H9 (cell line): Measurements from ENCODE around the gene SLC26A5. TPM values are rescaled to one million over a fixed set of nuclear protein-coding genes. Genes with fewer than 3 reads are reported as not detected.

Experiments used
- DNase-seq: peaks from one replicate; pipeline ENCODE4 v3.0.0-alpha.2; 2017
- H2AFZ ChIP-seq: one replicate; pipeline ENCODE4 v1.6.1; 2013; ENCODE audit warnings: mild to moderate bottlenecking, low read length, control low read depth, moderate library complexity
- H2AK5ac ChIP-seq: 2 replicates; pipeline ENCODE4 v1.6.1; 2013; ENCODE audit warnings: low read length, control low read depth, mixed read lengths; ENCODE audit not compliant: insufficient read length
- H2BK120ac ChIP-seq: one replicate; pipeline ENCODE4 v1.6.1; 2013; ENCODE audit warnings: low read depth, mild to moderate bottlenecking, low read length, control low read depth, inconsistent platforms; ENCODE audit not compliant: poor library complexity, severe bottlenecking
- H2BK12ac ChIP-seq: 2 replicates; pipeline ENCODE4 v1.6.1; 2013; ENCODE audit warnings: low read length, control low read depth, mixed read lengths, low read depth; ENCODE audit not compliant: insufficient read length
- H2BK15ac ChIP-seq: 2 replicates; pipeline ENCODE4 v1.6.1; 2013; ENCODE audit warnings: low read depth, low read length, control low read depth
- H2BK20ac ChIP-seq: one replicate; pipeline ENCODE4 v1.6.1; 2013; ENCODE audit warnings: low read depth, mild to moderate bottlenecking, low read length, control low read depth, inconsistent platforms; ENCODE audit not compliant: poor library complexity, severe bottlenecking
- H2BK5ac ChIP-seq: 2 replicates; pipeline ENCODE4 v1.6.1; 2013; ENCODE audit warnings: low read length, control low read depth, mixed read lengths; ENCODE audit not compliant: insufficient read length
- H3K14ac ChIP-seq: 2 replicates; pipeline ENCODE4 v1.6.1; 2013; ENCODE audit warnings: low read length, control low read depth; ENCODE audit not compliant: insufficient read depth
- H3K18ac ChIP-seq: 2 replicates; pipeline ENCODE4 v1.6.1; 2013; ENCODE audit warnings: low read depth, mild to moderate bottlenecking, mixed read lengths, low read length, control low read depth; ENCODE audit not compliant: insufficient read length
- H3K23ac ChIP-seq: 2 replicates; pipeline ENCODE4 v1.6.1; 2013; ENCODE audit warnings: low read length, control low read depth, mixed read lengths, low read depth; ENCODE audit not compliant: insufficient read length
- H3K23me2 ChIP-seq: 2 replicates; pipeline ENCODE4 v1.6.1; 2013; ENCODE audit warnings: low read depth, mild to moderate bottlenecking, mixed read lengths, low read length, control low read depth; ENCODE audit not compliant: insufficient read length, poor library complexity, severe bottlenecking
- H3K27ac ChIP-seq: 2 replicates; pipeline ENCODE4 v1.5.1; 2013; ENCODE audit warnings: low read length, control low read depth, mixed read lengths, low read depth; ENCODE audit not compliant: insufficient read length
- H3K27me3 ChIP-seq: 2 replicates; pipeline ENCODE4 v1.6.1; 2013; ENCODE audit warnings: low read length, control low read depth, inconsistent platforms; ENCODE audit not compliant: insufficient read depth
- H3K4ac ChIP-seq: 2 replicates; pipeline ENCODE4 v1.6.1; 2013; ENCODE audit warnings: low read depth, mild to moderate bottlenecking, control low read depth, inconsistent platforms, low read length, moderate library complexity
- H3K4me1 ChIP-seq: 2 replicates; pipeline ENCODE4 v1.6.1; 2013; ENCODE audit warnings: low read length, control low read depth, inconsistent platforms; ENCODE audit not compliant: insufficient read depth
- H3K4me2 ChIP-seq: 2 replicates; pipeline ENCODE4 v1.6.1; 2013; ENCODE audit warnings: low read length, control low read depth, mixed read lengths; ENCODE audit not compliant: insufficient read length, insufficient read depth
- H3K56ac ChIP-seq: 2 replicates; pipeline ENCODE4 v1.6.1; 2013; ENCODE audit warnings: low read depth, mild to moderate bottlenecking, mixed read lengths, low read length, control low read depth; ENCODE audit not compliant: insufficient read length
- H3K79me1 ChIP-seq: 2 replicates; pipeline ENCODE4 v1.6.1; 2013; ENCODE audit warnings: low read depth, mild to moderate bottlenecking, moderate library complexity, low read length, control low read depth, inconsistent platforms; ENCODE audit not compliant: insufficient read depth, poor library complexity, severe bottlenecking
- H3K79me2 ChIP-seq: 2 replicates; pipeline ENCODE4 v1.6.1; 2013; ENCODE audit warnings: low read length, control low read depth, inconsistent platforms; ENCODE audit not compliant: insufficient read depth
- H3K9ac ChIP-seq: 2 replicates; pipeline ENCODE4 v1.6.1; 2013; ENCODE audit warnings: low read length, control low read depth, mixed read lengths; ENCODE audit not compliant: insufficient read length; ENCODE audit errors: extremely low read depth
- H3K9me3 ChIP-seq: one replicate; pipeline ENCODE4 v1.6.1; 2013; ENCODE audit warnings: low read depth, low read length, inconsistent platforms; ENCODE audit not compliant: control insufficient read depth
- H3T11ph ChIP-seq: one replicate; pipeline ENCODE4 v1.6.1; 2013; ENCODE audit warnings: mild to moderate bottlenecking, low read length, control low read depth, inconsistent platforms
- H4K20me1 ChIP-seq: one replicate; pipeline ENCODE4 v1.6.1; 2013; ENCODE audit not compliant: control insufficient read depth, insufficient read length, insufficient read depth
- H4K5ac ChIP-seq: 2 replicates; pipeline ENCODE4 v1.6.1; 2013; ENCODE audit warnings: low read depth, mild to moderate bottlenecking, mixed read lengths, low read length, control low read depth; ENCODE audit not compliant: insufficient read length
- H4K8ac ChIP-seq: replicated peaks from 2 replicates; pipeline ENCODE4 v1.6.1; 2013; ENCODE audit warnings: low read length, control low read depth, mixed read lengths, low read depth; ENCODE audit not compliant: insufficient read length
- H4K91ac ChIP-seq: 2 replicates; pipeline ENCODE4 v1.6.1; 2013; ENCODE audit warnings: low read depth, mild to moderate bottlenecking, moderate library complexity, mixed read lengths, low read length, control low read depth; ENCODE audit not compliant: insufficient read length
- H3K27ac Mint-ChIP-seq, 3 experiments: 2 replicates in 2 of 3; 3 replicates in 1 of 3; pipeline ENCODE4 v1.8.0; 2020 to 2021; ENCODE audit warnings: mixed read lengths in 3 of 3, mild to moderate bottlenecking in 1 of 3, moderate library complexity in 1 of 3
- H3K27me3 Mint-ChIP-seq: 2 replicates; pipeline ENCODE4 v1.8.0; 2021; ENCODE audit warnings: low read depth, mild to moderate bottlenecking, moderate library complexity, mixed read lengths
- H3K36me3 Mint-ChIP-seq, 3 experiments: 2 replicates in 2 of 3; 3 replicates in 1 of 3; pipeline ENCODE4 v1.8.0; 2020 to 2021; ENCODE audit warnings: low read depth in 3 of 3, mixed read lengths in 3 of 3; ENCODE audit not compliant: insufficient read depth in 1 of 3
- H3K4me1 Mint-ChIP-seq, 2 experiments: 2 replicates each; pipeline ENCODE4 v1.8.0; 2020; ENCODE audit warnings: mixed read lengths in 2 of 2
- H3K4me3 Mint-ChIP-seq, 2 experiments: 2 replicates in 1 of 2; 3 replicates in 1 of 2; pipeline ENCODE4 v1.8.0; 2020 to 2021; ENCODE audit warnings: mild to moderate bottlenecking in 2 of 2, mixed read lengths in 2 of 2, moderate library complexity in 1 of 2
- H3K9me3 Mint-ChIP-seq, 2 experiments: 2 replicates in 1 of 2; 3 replicates in 1 of 2; pipeline ENCODE4 v1.8.0; 2020; ENCODE audit warnings: mild to moderate bottlenecking in 2 of 2, mixed read lengths in 2 of 2, moderate library complexity in 1 of 2
- WGBS: extraction: QIAGEN DNeasy Blood & Tissue Kit; methylation state at CpG from one replicate; pipeline ENCODE4 v1.1.7; 2013; ENCODE audit warnings: missing lambda C conversion rate, low lambda C conversion rate, mixed read lengths; ENCODE audit not compliant: insufficient read length; ENCODE audit errors: extremely low coverage; 5-methylcytosine and 5-hydroxymethylcytosine counted together
- total RNA-seq: library from RNA; stranded (reverse); gene quantifications from 2 replicates; pipeline ENCODE4 v1.2.1, GENCODE V29; 2021
- TF ChIP-seq, protein P1 (sequence below): fragments of 200-600 bp; sonication (generic); conservative IDR thresholded peaks from 3 replicates; pipeline ENCODE4 v1.8.0; 2021; ENCODE audit warnings: antibody characterized with exemption, mild to moderate bottlenecking

SLC26A5 gene
- total RNA-seq, 1 experiment from 2014 or later, result not detected

DNA sequence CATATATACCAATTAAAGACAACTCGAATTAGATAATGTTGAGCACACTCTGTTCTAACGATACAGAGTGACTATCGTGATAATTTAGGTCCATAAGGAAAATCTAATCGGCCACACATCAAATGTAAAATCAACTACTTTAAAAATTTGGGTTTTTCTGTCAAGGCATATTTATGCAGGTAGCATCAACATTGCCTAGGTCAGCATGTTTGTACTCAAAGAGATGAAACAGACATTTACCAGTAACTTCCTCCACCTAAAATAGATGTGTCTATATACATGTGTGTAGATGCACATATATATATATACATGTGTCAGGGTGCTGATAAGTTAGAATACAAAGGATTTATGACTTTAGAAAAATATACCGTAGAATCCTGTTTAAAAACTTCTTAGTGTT is 76.6 kb downstream of the SLC26A5 start:
- Mint-ChIP-seq H3K27ac (no peak overlapping the region), H3K9me3 (no peaks in the 10 kb centered on the region), H3K36me3 (peaks cover 11 to 45% (median 42%) of the 10 kb centered on the region in 3 experiments; a peak in 6 of 7 replicates), H3K27me3 (no peaks in the 10 kb centered on the region), H3K4me3 (no peak overlapping the region), H3K4me1 (no peaks in the 10 kb centered on the region)
- no peak overlapping the region for H3K9ac ChIP-seq
- H2BK15ac ChIP-seq, result no peak overlapping the region
- no peaks in the 10 kb centered on the region for H3K79me2 ChIP-seq
- no peak overlapping the region for H3K14ac ChIP-seq
- no peak overlapping the region for H3K18ac ChIP-seq
- H4K20me1 ChIP-seq, result no peaks in the 10 kb centered on the region
- H3T11ph ChIP-seq, result no peak overlapping the region
- TF ChIP-seq, protein P1, sequence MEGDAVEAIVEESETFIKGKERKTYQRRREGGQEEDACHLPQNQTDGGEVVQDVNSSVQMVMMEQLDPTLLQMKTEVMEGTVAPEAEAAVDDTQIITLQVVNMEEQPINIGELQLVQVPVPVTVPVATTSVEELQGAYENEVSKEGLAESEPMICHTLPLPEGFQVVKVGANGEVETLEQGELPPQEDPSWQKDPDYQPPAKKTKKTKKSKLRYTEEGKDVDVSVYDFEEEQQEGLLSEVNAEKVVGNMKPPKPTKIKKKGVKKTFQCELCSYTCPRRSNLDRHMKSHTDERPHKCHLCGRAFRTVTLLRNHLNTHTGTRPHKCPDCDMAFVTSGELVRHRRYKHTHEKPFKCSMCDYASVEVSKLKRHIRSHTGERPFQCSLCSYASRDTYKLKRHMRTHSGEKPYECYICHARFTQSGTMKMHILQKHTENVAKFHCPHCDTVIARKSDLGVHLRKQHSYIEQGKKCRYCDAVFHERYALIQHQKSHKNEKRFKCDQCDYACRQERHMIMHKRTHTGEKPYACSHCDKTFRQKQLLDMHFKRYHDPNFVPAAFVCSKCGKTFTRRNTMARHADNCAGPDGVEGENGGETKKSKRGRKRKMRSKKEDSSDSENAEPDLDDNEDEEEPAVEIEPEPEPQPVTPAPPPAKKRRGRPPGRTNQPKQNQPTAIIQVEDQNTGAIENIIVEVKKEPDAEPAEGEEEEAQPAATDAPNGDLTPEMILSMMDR, result no peak
- H3K27ac ChIP-seq, result no peak overlapping the region
- H3K9me3 ChIP-seq, result no peaks in the 10 kb centered on the region
- H4K91ac ChIP-seq, result no peak overlapping the region
- H3K23ac ChIP-seq, result no peak overlapping the region
- H2BK5ac ChIP-seq, result no peak overlapping the region
- H3K56ac ChIP-seq, result no peak overlapping the region
- no peak overlapping the region for H2AFZ ChIP-seq
- H4K5ac ChIP-seq, result no peak overlapping the region
- no peak for DNase-seq
- WGBS, result no CpG with 5 or more reads among the region's 5 CpGs
- no peak overlapping the region for H2BK20ac ChIP-seq
- H3K27me3 ChIP-seq, result no peaks in the 10 kb centered on the region
- no peak overlapping the region for H4K8ac ChIP-seq
- no peak overlapping the region for H3K4ac ChIP-seq
- no peak overlapping the region for H2AK5ac ChIP-seq
- H3K4me2 ChIP-seq, result no peak overlapping the region
- H2BK12ac ChIP-seq, result no peak overlapping the region
- H2BK120ac ChIP-seq, result no peak overlapping the region
- no peaks in the 10 kb centered on the region for H3K79me1 ChIP-seq
- H3K4me1 ChIP-seq, result no peaks in the 10 kb centered on the region
- no peaks in the 10 kb centered on the region for H3K23me2 ChIP-seq
